GM21381 (cell line): Measurements from ENCODE around the gene CAMKMT.

Source experiments
- ATAC-seq: cut with Tn5 transposase; IDR thresholded peaks from one replicate; pipeline ENCODE4 v1.9.1; 2021; ENCODE audit warnings: mild to moderate bottlenecking, moderate library complexity; ENCODE audit not compliant: unreplicated experiment

The CAMKMT gene

DNA sequence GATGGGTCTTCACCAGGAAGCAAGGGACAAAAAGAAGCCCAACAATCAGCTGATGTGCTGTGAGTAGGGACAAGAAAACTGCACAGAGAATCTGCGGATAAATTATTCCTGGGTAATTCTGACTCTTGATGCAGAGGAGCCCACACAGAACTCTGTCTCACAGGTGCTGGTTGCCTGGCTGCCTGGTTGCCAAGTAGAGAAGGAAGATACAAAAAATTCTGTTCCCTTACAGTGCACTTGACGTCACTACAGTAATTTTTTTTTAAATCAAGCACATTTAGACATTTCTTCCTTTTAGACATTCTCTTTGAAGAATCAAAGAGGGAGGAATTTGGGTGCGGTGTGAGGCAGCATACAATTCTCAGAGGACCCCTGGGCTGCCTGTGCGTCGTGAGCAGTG lies 427.7 kb downstream of the CAMKMT start:
- no peak for ATAC-seq

DNA sequence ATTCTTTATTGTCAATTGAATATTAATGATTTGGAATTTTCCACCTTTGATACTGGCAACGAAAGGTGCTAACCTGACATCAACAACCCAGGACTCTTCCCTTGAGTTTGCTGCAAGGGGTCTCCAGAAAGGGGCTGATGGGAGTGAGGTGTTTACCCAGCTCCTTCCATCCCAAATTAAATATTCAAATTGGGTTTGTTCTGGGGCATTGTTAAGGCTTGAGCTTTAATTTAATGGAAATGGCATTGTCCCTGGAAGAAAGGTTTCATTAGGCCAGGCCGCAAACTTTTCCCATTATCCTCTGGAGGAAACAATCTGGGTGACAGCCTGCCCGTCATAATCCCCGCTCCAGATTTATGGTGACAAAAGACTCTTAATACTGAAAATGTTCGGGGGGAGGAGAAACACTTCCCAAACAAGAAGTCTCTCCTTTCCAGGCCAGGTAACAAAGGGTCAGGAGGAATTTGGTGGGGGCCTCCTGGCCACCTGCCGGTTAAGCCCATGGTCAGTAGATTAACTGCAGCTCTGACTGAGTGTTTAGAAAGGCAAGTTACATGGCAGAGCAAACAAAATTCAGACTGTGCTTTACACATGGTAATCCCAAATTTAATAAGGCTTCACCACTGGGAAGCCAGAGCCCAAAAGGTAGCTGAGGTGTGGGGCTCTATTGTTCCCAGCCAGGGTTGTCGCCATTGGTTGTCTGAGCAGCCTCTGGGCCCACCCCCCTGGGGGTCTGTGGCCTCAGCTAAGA lies 428.4 kb downstream of the CAMKMT start:
- no peak for ATAC-seq

DNA sequence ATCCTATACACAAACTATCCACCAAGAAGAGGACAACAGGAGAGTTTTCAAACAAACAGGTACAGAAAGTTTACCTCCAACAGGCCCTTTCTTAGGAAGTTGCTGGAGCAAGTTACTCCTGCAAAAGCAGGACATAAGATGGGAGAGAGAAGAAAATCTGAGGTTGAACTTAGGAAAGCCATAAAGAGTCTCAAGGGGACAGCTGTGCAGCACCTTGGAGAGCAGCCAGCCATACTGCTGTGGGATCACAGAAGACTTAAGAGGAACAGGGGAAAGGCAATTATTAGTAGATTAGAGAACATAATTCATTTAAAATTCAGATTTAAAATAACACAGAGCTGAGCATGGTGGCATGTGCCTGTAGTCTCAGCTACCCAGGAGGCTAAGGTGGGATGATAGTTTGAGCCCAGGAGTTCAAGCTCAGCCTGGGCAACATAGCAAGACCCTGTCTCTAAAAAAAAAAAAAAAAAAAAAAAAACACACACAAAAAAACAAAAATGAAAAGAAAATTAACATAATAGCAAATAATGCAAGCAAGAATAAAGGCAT lies 431.6 kb downstream of the CAMKMT start:
- no peak for ATAC-seq

DNA sequence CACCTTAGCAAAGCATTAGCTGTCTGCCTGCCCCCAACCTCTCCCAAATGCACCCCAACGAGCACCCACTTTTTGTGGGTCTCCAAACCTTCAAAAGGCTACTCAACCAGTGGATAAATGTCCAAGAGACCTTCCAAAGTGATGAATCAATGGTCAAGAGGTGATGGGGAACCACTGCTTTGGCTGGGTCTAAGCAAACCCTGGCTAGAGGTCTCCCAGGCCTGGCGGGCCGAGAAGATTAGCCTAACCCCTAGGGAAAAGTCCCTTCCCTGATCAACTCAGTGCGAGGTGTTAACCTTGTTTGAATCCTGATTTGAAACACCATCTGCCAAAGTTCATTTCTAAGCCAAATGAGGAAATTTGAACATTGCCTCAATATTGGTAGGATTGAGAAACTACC lies 435.0 kb downstream of the CAMKMT start:
- no peak for ATAC-seq

DNA sequence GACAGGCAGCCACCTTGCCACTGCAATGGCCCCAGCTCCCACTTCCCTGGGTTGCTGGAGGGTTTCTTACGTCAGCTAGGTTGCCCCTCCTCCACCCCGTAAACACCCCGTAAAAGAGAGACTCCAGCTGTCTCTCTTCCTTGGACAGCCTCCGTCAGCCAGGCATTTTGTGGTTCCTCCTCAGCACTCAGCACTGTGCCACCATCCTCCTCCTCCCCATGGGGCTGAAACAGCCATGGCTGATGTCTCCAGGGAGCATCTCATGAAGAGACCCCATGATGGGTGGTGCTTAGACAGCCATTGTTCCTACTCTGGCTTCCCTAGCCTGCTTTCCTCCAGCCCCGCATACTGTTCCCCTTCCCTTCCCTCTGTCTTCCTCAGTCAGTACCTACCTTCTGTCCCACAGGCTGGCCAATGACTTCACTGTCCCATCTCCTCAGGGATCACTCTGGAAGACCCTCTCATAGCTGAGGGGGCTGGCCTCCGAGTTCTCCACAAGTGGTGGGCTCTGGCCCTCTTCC lies 436.5 kb downstream of the CAMKMT start:
- no peak for ATAC-seq

DNA sequence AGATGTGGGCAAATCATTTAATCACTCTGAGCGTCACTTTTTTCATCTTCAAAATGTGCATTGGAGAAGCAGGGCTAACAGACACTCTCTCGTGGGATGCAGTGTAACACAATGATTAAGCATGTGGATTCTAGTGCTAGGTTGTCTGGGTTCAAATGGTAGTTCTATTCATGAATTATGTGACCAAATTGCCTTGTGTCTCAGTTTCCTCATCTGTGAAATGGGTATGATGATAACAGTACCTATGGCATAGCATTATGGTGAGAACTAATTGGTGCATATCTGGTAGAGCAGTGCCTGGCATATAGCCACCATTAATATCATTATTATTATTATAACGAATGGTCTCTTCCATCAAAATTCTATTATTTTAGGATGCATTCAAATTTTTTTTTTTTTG lies 437.4 kb downstream of the CAMKMT start:
- no peak for ATAC-seq

DNA sequence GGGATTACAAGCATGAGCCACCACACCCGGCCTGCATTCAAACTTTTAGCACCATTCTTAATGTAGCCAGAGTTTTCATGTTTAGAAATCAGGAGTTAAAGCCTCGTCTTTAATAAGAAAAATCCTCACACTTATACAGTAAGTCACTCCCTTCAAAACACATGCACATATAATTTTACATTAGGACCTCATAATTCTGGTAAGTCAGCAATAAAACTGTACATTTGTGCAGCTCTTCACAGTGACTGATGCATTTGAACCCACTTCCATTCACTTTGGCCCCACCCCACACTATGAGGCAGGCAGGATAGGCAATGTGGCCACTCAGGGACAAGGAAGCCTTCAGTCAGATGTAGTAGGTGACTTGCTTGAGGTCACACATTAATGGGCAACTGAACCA lies 438.0 kb downstream of the CAMKMT start:
- ATAC-seq: no peak

DNA sequence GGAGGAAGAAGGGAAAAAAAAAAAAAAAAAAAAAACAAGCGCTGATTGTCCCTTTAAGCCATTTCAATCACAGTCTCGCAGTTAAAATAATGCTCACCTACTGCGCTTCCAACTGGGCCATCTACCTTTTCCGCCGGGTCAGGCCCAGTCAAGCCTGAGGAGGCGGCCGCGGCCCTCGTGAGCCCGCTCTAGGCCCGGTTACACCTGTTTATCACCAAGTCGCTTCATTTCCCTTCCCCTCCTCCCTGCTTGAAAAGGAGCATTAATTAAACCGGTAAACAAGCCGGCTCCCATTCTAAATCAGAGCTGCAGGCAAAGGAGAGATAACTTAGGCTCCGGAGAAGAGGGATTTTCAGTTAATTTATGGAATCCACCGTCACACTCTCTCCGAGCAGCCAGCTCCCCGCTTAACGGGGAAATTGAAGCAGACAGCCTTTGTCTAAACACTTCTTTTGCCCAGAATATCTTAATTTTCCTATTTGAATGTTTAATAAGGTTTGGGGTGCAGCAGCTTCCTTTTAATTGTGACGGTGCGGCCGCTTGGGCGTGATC lies 439.6 kb downstream of the CAMKMT start:
- no peak for ATAC-seq

DNA sequence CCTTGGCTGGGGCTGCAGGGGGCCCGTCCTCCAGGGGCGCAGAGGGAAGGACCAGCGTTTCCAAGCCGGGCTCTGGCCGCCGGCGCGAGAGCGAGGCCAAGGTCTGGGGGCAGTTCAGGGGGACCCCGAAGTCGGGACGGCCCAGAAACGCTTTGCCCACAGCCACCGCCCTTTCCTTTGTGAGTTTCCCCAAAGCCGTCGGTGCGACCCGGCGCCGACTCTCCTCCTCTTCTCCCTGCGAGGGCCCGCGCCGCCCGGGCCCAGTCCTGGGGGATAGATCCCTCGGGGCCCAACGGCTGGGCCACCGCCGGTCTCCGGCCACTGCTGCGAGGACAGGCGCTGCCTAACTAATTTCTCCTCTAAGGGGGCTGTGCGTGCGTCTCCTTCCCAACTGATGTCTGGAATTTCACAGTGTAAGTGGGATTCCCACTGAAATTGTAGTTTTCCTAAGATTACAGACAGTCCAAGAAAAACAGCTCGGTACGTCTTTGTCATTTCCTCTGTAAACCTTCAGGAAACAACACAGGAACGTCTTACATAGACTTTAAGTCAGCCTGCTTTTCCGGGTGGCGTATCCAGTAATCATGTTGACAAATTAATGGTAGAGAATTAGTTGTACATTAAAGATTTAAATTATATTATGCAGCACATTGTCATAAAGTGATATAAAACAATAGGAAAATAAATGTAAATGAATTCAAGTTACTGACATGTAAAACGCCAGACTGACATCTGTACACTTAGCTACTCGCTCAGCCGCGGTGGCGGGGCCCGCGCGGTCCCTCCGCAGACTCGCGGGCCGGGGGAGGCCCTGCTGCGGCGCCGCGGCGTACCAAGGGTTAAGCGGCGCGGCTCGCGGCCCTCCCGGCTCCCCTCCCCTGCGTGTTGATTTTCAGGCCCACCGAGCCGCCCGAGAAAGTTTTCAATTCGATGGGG lies 440.4 kb downstream of the CAMKMT start:
- ATAC-seq: no peak

DNA sequence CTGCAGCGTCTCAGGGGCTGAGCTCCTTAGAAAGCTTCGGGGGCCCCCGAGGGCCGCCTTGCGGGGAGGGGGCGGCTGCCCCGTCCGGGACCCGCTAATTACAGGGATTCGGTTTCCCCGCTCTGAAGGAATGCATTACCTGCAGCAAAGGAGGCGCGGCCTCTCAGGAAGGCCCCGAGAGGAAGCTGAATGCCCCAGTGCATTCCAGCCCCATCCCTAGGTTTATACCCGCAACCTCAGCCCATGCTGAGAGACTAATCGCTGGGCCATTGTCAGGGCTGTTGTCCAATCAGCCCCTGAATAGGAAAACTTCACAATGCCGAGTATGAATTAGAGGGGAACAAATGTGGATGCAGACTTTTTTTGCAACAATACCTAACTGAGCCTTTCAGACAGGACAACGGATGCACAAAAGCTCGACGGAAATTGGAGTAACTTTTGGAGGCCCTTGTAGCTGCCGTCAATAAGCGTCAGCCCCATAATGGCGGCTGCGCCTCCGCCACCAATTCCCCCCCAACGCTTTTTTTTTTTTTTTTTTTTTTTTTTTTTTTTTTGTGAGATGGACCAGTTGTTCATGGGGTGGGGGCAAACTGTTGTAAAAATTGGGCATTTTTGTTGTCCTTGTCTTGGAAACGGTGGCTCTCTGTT lies 441.2 kb downstream of the CAMKMT start:
- no peak for ATAC-seq

DNA sequence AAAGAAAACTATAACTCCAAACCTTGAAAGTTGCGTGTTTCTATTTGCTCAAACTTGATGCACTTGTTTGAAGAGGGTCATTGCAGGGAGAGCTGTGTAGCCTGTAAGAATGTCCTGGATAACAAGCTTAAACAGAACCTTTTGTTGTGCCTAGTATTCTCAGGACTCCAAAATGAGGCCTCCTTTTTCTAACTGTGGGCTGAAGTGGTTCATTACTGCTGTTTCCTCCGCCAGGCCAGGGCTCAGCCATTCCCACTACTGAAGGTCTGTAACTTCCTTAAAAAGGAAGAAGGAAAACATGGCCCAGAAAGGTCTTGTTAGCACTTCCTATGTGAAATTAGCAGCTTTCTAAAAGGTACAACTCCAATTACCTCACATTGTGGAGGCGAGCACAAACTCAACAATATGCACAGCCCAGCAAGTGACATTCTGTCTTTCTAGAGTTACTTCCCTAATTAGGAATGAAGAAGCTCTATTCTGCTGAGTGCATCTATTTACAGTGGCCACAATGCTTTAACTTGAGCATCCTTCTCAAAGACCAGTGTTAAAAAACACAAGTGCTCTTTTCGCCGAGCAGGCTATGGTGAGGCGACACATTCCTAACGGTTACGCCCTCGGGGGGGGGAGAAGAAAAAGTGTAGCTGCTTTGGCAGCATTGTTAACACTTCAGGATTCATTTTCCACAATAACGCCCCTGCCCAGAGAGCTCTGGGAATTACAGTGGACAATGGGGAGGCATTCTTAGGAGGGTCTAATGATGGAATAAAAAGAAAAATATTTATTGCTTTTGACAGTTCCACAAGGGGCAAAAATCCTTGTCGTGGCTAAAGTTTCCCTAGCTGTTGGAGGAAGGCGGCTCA lies 442.9 kb downstream of the CAMKMT start:
- no peak for ATAC-seq

DNA sequence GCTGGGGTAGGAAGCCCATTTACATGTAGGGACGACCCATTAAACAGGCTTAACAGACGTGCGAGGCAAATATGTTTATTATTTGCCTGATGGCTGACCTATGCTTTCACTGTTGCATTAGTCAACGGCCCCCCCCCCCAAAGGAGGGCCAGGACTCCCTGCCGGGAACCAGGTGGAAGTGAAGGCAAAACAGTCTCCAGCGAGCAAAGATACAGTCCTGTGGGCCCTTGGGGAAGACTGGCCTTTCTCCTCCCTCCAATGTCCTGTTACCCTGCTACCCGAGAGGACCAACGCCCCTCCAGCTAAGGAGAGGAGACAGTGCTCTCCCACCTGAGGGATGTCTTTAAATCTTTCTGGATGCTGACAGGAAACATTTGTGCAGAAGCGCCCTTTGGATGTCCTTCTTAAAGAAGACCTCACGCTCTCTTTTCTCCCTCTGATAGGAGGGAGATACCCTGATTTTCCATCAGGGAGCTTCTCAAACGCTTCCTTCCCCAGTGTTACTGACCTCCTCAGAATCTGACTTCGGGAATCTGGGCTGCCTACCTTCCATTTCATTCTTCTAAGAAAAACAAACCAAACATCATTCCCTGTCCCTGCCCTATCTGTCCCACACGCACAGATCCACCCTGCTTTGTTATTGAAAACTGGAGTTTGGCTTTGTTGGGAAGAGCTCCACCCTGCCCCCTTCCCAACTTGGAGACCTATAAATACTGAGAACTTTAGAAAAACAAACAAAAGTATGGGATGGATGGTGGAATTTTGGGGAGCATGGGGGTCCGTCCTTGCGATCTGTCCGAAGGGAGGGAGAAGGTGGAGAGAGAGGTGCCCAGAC lies 443.9 kb downstream of the CAMKMT start:
- no peak for ATAC-seq

DNA sequence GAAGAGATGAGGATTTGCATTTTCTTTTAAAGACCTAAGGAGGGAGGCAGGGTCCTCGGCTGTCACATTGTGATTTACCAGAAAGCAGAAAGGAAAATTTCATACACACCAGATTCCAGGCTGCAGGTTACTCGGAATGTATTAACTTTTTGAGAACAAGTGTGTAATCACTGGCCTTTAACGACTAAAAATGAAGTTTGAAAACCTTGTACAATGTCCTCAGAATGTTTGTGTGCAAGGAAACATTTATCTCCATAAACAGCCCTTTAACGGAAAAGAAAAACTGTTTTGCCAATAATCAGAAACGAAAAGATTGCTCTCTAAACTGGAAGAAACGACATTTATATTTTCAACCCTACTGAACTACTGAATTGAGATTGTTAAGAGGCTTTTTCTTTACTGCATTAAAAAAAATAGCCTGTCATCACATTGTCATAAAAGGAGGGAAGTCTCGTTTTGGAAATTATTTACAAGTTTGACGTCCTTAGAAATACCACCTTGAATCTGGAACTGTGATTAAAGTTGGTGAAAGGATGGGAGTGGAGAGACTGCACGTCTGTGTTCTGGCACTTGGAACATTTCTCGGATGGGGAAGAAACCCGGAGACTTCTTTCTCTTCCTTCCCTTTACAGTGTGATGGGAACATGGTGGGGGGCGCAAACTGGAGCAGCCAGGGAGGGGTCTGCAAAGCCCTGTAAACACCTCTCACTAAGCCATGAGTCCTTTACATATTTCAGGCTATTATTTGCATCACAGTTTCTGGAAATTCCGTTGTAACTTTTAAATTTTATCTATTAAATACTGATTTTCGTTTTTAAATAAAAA lies 445.7 kb downstream of the CAMKMT start:
- ATAC-seq: no peak

DNA sequence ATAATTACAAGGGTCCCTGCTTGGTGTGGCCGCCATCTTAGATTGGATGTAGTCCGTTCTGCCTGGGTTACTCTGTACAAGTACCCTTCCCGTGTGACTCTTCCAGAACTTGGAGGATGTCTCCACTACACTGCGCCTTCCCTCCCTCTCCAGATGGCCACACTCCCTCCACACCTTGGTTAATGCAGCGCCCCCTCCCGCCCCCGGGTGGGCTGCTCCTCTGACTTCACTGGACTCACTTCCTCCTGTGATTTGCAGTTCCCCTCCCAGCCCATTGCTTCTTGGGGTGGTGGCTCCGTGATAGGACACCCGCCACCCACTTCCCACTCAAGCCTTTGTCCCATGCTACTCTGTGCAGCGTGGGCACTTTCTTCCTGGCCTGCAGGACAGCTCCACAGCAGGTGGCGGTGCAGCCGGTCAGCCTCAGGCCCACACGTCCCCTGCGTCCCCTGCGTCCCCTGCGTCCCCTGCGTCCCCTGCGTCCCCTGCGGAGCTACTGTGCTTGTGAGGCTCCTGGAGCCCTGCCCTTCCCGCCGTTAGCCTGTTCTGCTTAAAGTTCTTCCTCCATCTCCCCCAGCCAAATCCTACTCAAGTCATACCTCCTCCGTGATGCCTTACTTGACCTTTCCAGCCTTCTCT lies 449.3 kb downstream of the CAMKMT start:
- no peak for ATAC-seq

DNA sequence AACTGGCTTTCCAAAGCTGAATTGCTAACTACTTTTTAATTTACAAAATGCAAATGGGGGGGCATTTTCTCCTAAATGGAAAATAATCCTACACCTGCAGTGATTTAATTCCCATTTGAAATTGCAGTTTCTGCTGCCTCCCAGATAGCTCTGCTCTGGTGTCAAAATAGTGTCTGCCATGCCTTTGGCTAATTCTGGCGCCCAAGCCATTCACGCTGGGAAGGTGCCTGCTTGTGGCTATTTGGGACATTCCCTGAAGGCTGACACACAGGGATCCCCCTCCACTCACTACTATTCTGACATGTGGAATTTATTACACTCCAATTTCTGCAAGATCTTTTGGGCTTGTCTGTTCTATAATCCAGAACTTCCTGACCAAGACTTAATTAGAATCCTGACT lies 451.4 kb downstream of the CAMKMT start:
- ATAC-seq: no peak

DNA sequence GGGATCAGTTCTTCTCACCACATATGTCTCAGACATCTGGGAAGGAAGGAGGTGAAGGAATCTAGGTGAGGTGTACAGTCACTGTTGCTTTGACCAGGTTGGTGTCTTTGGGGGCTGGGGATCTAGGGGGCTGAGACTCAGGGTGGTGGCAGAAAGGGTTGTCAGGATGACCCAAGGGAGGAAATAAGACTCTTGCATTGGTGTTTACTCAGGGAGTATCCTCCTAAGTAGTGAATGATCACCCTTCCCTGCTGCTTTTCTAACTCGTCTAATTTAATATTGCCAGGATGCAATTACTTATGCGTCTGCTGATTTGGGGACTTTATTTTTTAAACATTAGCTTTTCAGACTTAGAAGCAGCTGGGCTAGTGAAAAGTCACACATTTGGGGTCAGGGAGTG lies 451.9 kb downstream of the CAMKMT start:
- ATAC-seq: no peak

DNA sequence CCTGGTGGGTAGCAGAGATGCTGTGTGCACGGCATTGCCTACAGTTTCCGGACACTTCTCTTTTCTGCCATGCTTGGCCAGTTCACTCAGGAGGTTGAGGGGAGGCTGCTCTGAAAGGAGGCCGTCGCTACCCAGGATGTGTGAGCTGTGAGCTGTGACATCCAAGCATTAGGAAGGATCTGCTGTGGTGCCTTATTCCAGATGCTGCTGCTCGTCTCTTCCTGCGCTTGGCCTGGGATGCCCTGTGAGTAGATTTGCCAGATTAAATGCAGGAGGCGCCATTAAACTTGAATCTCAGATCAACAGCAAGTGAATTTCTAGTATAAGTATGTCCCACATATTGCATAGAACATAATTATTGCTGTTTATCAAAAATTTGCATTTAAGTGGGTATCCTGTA lies 455.5 kb downstream of the CAMKMT start:
- ATAC-seq: no peak
